Stomach smooth muscle (tissue), 2 donors: Measurements from ENCODE around the gene PRR13.

Experiments
- H3K27ac ChIP-seq: one replicate; pipeline ENCODE4 v1.7.0; 2013; ENCODE audit warnings: mild to moderate bottlenecking, low read length, inconsistent platforms
- H3K27me3 ChIP-seq, 2 donors: one replicate each; pipeline ENCODE4 v1.7.0; 2013; ENCODE audit warnings: low read length in 2 of 2; ENCODE audit not compliant: insufficient read depth in 2 of 2, control insufficient read depth in 1 of 2
- H3K36me3 ChIP-seq, 2 donors: one replicate each; pipeline ENCODE4 v1.7.0; 2013; ENCODE audit warnings: low read length in 2 of 2; ENCODE audit not compliant: control insufficient read depth in 2 of 2, insufficient read depth in 2 of 2
- H3K4me1 ChIP-seq: one replicate; pipeline ENCODE4 v1.7.0; 2013; ENCODE audit warnings: low read length; ENCODE audit not compliant: control insufficient read depth, insufficient read depth
- H3K4me3 ChIP-seq, 2 donors: one replicate each; pipeline ENCODE4 v1.7.0; 2013; ENCODE audit warnings: low read length in 2 of 2
- H3K9ac ChIP-seq, 2 donors: one replicate each; pipeline ENCODE4 v1.7.0; 2013; ENCODE audit warnings: low read length in 2 of 2, mild to moderate bottlenecking in 1 of 2
- H3K9me3 ChIP-seq, 2 donors: one replicate each; pipeline ENCODE4 v1.7.0; 2013; ENCODE audit warnings: low read length in 2 of 2; ENCODE audit not compliant: control insufficient read depth in 2 of 2
- donor health status: healthy.
- donor health status: Pancreatic carcinoma.

Gene PRR13

GRCh38 chr12:53461059-53461458 lies 19.5 kb downstream of the PRR13 start:
- no peaks in the 10 kb centered on the region for H3K9me3 ChIP-seq
- H3K4me3 ChIP-seq = no peak overlapping the region
- H3K36me3 ChIP-seq = peaks cover 77 to 85% of the 10 kb centered on the region in 2 donors
- H3K4me1 ChIP-seq = peaks cover 18% of the 10 kb centered on the region
- peak overlapping the region in 1 of 2 donors; percentile 30 for H3K9ac ChIP-seq
- H3K27ac ChIP-seq = no peak overlapping the region
- H3K27me3 ChIP-seq = no peaks in the 10 kb centered on the region

- Histone ChIP-seq H3K27ac (no peak overlapping the region), H3K36me3 (peaks cover 79 to 87% of the 10 kb centered on the region in 2 donors), H3K4me3 (no peak overlapping the region), H3K4me1 (peaks cover 18% of the 10 kb centered on the region), H3K9ac (no peak overlapping the region), H3K9me3 (no peaks in the 10 kb centered on the region), H3K27me3 (no peaks in the 10 kb centered on the region)
Observed at GRCh38 chr12:53461591-53461990, 20.1 kb downstream of the PRR13 start.

- Histone ChIP-seq H3K4me3 (no peak overlapping the region), H3K27ac (no peak overlapping the region), H3K36me3 (peaks cover 85 to 94% of the 10 kb centered on the region in 2 donors), H3K9me3 (no peaks in the 10 kb centered on the region), H3K9ac (no peak overlapping the region), H3K27me3 (no peaks in the 10 kb centered on the region), H3K4me1 (peaks cover 18% of the 10 kb centered on the region)
Observed at GRCh38 chr12:53462935-53463334, 21.4 kb downstream of the PRR13 start.

- peaks cover 18% of the 10 kb centered on the region for H3K4me1 ChIP-seq
- H3K27me3 ChIP-seq = no peaks in the 10 kb centered on the region
- H3K36me3 ChIP-seq = peaks cover 89 to 95% of the 10 kb centered on the region in 2 donors
- no peak overlapping the region for H3K4me3 ChIP-seq
- H3K27ac ChIP-seq = peak overlapping the region; percentile 2
- no peaks in the 10 kb centered on the region for H3K9me3 ChIP-seq
- no peak overlapping the region for H3K9ac ChIP-seq
Observed at GRCh38 chr12:53463802-53464560, 22.4 kb downstream of the PRR13 start.

GRCh38 chr12:53464685-53465418 lies 23.3 kb downstream of the PRR13 start:
- no peak overlapping the region for H3K4me3 ChIP-seq
- H3K36me3 ChIP-seq = peaks cover 92 to 95% of the 10 kb centered on the region in 2 donors
- no peaks in the 10 kb centered on the region for H3K27me3 ChIP-seq

GRCh38 chr12:53465679-53466078 lies 24.1 kb downstream of the PRR13 start:
- Histone ChIP-seq H3K36me3 (peaks cover 88 to 92% of the 10 kb centered on the region in 2 donors), H3K9ac (no peak overlapping the region), H3K27me3 (no peaks in the 10 kb centered on the region), H3K4me1 (peaks cover 14% of the 10 kb centered on the region), H3K27ac (peak overlapping the region; percentile 24), H3K4me3 (no peak overlapping the region), H3K9me3 (no peaks in the 10 kb centered on the region)

More at GRCh38 chr12:53464685-53465418, 23.3 kb downstream of the PRR13 start:
- Histone ChIP-seq H3K4me1 (peaks cover 18% of the 10 kb centered on the region), H3K9ac (no peak overlapping the region), H3K9me3 (no peaks in the 10 kb centered on the region), H3K27ac (peak overlapping the region; percentile 24)

- no peaks in the 10 kb centered on the region for H3K9me3 ChIP-seq
- H3K27ac ChIP-seq = no peak overlapping the region
- no peaks in the 10 kb centered on the region for H3K27me3 ChIP-seq
- H3K36me3 ChIP-seq = peaks cover 83 to 86% of the 10 kb centered on the region in 2 donors
- H3K4me3 ChIP-seq = no peak overlapping the region
- peaks cover 12% of the 10 kb centered on the region for H3K4me1 ChIP-seq
- no peak overlapping the region for H3K9ac ChIP-seq
Observed at GRCh38 chr12:53466640-53467039, 25.1 kb downstream of the PRR13 start.

GRCh38 chr12:53467082-53467481 lies 25.5 kb downstream of the PRR13 start:
- Histone ChIP-seq H3K4me3 (no peak overlapping the region), H3K27ac (no peak overlapping the region), H3K9ac (no peak overlapping the region), H3K4me1 (peaks cover 16% of the 10 kb centered on the region), H3K27me3 (no peaks in the 10 kb centered on the region), H3K9me3 (no peaks in the 10 kb centered on the region), H3K36me3 (peaks cover 83 to 86% of the 10 kb centered on the region in 2 donors)

GRCh38 chr12:53467880-53468279 lies 26.3 kb downstream of the PRR13 start:
- peaks cover 84 to 86% of the 10 kb centered on the region in 2 donors for H3K36me3 ChIP-seq
- no peak overlapping the region for H3K9ac ChIP-seq
- H3K4me3 ChIP-seq = no peak overlapping the region
- H3K9me3 ChIP-seq = no peaks in the 10 kb centered on the region
- H3K27ac ChIP-seq = no peak overlapping the region
- H3K4me1 ChIP-seq = peaks cover 13% of the 10 kb centered on the region
- H3K27me3 ChIP-seq = no peaks in the 10 kb centered on the region

GRCh38 chr12:53468282-53468681 lies 26.7 kb downstream of the PRR13 start:
- no peaks in the 10 kb centered on the region for H3K9me3 ChIP-seq
- H3K27ac ChIP-seq = no peak overlapping the region
- H3K4me1 ChIP-seq = peaks cover 11% of the 10 kb centered on the region
- H3K36me3 ChIP-seq = peaks cover 80 to 82% of the 10 kb centered on the region in 2 donors
- no peak overlapping the region for H3K4me3 ChIP-seq
- H3K9ac ChIP-seq = no peak overlapping the region
- no peaks in the 10 kb centered on the region for H3K27me3 ChIP-seq
